Measurements from ENCODE around the gene TMEM120B.

- TF ChIP-seq POLR2AphosphoS5 (IDR thresholded peaks at IDR 0.05), result no peak
- TF ChIP-seq POLR2A (IDR thresholded peaks at IDR 0.05), result no peak
Measured at GRCh38 chr12:121701667-121702277, 10.8 kb upstream of the TMEM120B start.

Measured in suprapubic skin (tissue), 4 donors.